ENCODE data around the gene SLC24A5.

Gene SLC24A5

GRCh38 chr15:48119277-48119676, 1.5 kb upstream of the SLC24A5 start:
- DNase-seq: no peak

DNA sequence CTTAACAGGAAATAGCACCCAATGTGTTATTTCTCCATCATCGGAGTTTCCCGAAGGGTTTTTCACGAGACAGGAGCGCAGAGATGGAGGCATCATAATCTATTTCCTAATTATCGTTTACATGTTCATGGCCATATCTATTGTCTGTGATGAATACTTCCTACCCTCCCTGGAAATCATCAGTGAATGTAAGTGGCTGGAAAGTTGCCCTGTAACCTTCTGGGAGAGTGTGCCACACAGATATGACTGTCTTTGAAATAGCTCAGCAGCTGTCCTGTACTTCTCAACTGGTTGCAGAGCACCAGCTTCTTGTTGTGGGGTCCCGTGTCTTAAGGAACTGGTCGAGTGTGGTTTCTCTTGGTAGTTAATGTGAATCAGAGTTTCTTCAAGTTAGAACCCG, 1.1 kb downstream of the SLC24A5 start:
- no peak for DNase-seq

GRCh38 chr15:48126667-48127355, 6.0 kb downstream of the SLC24A5 start:
- no peak for DNase-seq

- DNase-seq: peak in 2 of 3 donors; percentile 4 to 5
These were observed 10.5 kb downstream of the SLC24A5 start for GRCh38 chr15:48131324-48131723.

DNA sequence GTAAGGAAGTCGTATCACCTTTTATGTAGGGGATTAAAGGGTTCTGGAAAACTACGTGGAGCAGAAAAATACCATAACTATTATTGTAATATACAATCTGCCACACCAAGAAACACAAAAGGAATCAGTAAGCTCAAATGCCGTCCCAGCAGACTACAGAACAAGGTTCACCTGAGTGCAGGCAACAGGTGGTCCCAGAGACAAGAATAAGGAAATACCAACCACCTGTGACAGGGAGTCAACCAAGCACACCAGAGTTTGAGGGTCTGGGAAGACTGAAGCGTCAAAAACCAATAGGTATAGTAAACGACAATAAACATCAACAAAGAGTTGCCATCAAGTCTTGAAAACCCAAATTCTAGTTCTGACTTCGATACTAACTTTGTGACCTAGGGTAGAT, 12.1 kb downstream of the SLC24A5 start:
- no peak for DNase-seq

- DNase-seq: no peak
These were observed 23.1 kb downstream of the SLC24A5 start for GRCh38 chr15:48143856-48144255.

DNA sequence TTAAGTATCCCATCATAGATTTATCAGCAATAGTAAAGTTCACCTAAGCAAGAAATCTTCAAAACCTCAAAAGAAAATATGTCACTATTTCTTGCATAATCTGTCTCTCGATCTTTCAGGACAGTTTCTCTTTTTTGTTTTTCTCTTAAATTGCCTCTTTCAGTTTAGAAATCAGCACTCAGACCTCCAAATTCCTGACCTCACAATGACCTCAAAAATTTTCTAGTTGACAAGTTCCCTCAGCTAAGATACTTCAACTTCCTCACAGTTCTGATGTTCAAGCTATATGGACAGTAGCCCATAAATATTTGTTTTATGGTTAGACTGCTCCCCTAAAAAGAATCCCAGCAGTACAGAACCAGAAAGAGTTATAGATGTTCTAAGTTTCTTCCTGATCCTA, 24.1 kb downstream of the SLC24A5 start:
- peak in 1 of 3 donors; percentile 5 for DNase-seq

- DNase-seq: no peak
These were observed 25.1 kb downstream of the SLC24A5 start for GRCh38 chr15:48145923-48146322.

- DNase-seq: no peak
These were observed 26.6 kb downstream of the SLC24A5 start for GRCh38 chr15:48147358-48147757.

- DNase-seq: no peak
These were observed 29.1 kb downstream of the SLC24A5 start for GRCh38 chr15:48149858-48150257.

DNA sequence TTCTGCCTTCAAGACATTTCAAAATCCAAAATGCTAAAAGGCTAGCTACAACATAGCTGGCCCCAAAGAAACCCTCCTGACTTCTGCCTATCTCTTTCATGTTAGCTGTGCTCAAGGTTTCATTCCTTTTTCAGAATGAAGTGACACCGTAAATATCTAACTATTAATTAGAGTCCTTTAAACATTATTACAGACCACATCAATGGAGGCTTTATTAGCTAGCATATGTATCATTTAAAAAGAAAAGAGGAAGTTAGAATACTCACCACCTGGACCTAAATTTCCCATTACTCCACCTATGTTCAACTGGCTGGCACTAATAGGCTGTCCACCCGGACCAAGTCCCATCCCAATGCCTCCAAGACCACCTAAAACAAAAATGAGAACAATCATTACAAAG, 32.7 kb downstream of the SLC24A5 start:
- DNase-seq: no peak

- DNase-seq: no peak
These were observed 47.8 kb downstream of the SLC24A5 start for GRCh38 chr15:48168616-48169015.

- no peak for DNase-seq
These were observed 50.2 kb downstream of the SLC24A5 start for GRCh38 chr15:48170981-48171380.

DNA sequence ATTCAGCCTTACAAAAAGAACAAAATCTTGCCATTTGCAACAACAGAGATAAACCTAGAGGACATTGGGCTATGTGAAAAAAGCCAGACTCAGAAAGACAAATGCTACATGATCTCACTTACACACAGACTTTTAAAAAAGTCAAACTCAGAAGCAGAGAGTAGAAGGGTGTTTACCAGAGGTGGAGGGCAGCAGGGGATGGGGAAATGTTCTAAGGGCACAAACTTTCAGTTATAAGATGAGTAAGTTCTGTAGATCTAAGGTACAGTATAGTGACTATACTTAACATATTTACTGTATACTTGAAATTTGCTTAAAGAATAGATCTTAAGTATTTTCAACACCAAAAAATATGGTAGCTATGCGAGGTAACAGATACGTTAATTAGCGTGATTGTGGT, 54.3 kb downstream of the SLC24A5 start:
- DNase-seq: no peak

DNA sequence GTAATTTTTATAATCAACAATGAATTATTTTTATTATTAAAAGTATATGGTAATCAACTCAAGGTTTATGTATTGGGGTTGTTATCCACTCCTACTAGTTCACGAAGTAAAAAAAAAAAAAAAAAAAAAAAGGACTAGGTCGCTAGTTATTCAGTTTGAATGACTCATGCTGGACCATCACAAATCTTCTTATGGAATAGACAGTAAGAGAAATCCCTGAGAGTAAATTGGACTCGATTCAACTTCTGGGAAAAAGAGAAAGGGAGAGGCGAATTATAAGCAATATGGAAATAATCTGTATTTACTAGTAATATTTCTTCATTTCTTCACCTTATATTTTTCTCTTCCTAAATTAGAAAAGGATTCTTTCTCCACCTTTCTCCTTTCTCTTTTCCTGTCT, 55.3 kb downstream of the SLC24A5 start:
- DNase-seq: no peak

DNA sequence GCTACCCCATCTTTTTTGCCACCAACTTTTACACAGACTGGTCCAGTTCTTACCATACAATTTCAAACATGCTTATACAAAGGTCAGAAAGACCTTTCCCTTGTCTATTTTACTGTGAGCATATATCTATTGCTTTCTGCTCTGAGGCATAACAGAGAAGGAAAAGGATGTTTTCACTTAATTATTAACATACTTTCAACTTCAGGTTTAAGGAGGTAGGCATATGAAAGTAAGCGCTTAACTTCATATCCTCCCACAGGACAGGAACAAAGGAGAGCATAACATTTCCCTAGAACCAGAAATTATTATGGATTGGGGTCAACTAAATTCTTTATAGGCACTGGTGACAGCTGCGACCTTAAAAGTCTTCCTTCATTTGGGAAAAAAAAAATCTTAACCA, 56.2 kb downstream of the SLC24A5 start:
- DNase-seq: no peak

DNA sequence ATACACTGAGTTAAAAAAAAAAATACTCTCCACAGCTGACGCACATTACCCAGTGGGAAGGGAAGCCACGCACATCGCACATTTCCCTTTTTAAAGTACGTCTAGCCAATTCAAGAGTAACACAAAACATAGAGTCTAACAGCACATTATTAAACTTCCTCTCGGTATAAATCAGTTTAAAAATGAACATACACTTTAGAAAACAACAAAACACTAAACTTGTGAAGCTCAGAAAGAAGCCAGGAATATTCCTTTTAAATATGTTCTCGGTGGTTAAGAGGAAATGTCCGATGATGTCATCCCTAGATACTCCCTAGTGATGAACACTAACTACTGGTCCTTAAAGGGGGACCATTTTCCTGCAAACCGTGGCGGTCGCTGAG, 56.6 kb downstream of the SLC24A5 start:
- DNase-seq: peak; percentile 26 to 48 (median 39)

- DNase-seq: peak; percentile 22 to 36 (median 35)
These were observed 57.2 kb downstream of the SLC24A5 start, which contains the start of gene MYEF2 for GRCh38 chr15:48177766-48178647. TSS of gene MYEF2 (minus strand) at chr15:48178295. CDS start at chr15:48178237, 58 bp downstream.

DNA sequence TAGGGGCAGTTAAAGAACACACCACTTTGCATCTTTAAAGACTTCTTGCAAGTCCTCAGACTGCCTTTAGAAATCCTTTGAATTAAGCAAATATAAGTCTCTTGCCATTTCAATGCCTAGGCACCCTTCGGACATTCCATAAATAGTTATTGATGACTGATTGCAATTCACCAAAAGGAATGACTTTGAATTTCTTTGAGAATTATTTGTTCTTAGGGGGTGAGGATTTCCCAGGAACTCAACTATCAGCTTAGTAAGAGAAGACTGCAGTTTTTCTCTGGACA, 57.8 kb downstream of the SLC24A5 start:
- no peak for DNase-seq

DNA sequence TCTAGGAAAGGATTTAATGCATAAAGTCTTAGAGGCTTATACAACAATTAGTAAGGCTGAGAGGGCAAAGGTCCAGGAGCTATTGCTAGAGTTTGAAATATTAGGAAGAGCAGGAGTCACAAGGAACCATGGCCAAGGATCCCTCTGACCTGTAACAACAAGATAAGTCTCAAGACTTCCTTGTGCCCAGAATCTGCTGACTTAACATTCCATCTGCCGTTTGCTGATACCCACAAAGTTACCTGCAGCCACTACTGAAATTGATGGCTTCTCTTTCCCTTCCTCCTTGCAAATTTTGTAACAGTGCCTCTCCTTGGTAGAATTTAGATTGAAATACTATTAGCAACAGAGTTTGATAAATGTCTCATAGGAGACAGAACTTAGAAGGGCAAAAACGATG, 62.0 kb downstream of the SLC24A5 start:
- DNase-seq: no peak

GRCh38 chr15:48185529-48185928, 64.7 kb downstream of the SLC24A5 start:
- DNase-seq: no peak

- no peak for DNase-seq
These were observed 65.5 kb downstream of the SLC24A5 start for GRCh38 chr15:48186271-48186670.

DNA sequence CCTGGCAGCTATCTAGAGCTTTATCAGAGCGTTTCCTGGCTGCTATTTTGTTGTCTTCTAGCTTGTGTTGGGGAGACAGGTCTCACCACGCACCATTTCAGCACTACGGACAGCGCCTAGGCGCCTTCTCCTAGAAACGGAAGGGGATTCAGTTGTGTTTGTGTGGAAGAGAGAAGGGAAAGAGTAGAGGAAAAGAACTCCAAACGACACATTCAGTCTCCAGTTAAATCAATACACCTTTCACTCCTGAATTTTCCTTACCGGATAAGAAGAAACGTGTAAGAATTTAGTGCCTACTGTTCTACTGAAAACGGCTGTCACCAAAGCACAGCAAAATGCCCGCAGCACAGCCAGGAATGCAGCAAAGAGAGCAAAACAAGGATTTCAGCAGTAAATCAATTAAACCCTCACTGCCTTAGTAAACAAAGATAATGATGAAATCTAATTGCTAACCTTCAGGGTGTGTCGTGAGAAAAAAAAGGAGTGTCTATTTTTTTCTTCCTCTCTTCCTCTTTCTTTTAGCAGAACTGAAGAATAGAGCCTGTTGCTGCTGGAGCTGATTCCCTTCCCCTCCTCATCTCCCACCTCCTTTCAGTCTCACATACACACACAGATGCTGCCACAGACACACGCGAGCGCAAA, 70.3 kb downstream of the SLC24A5 start:
- DNase-seq: peak; percentile 50 to 78 (median 68)

All from suppressor macrophage treated with lipopolysaccharide for 1 hour (primary cell).